K562 (cell line): ENCODE measurements around the gene TOMM6. TPM values are rescaled to one million over a fixed set of nuclear protein-coding genes. Genes with fewer than 3 reads are reported as not detected.

Source experiments
- polyA plus RNA-seq, 8 experiments: library from polyadenylated mRNA; depleted of rRNA in 4 of 8; stranded (reverse) in 5 of 8; unstranded in 3 of 8; fragments of >200 nt; fragmentation: Nextera tagmentation in 2 of 8; fragmentation: Illumina TruSeq in 1 of 8; extraction: Ambion mirVana in 2 of 8; extraction: Trizol in 1 of 8; gene quantifications; 2 replicates each; pipeline versions ENCODE4 v1.2.1 to v1.2.3, GENCODE V29; 2011 to 2014; ENCODE audit warnings: inconsistent platforms in 1 of 8, missing spikeins in 1 of 8
- small RNA-seq: library from RNA; depleted of rRNA; stranded (forward); fragments of <200 nt; gene quantifications from one replicate; pipeline ENCODE3, GENCODE V24; 2014
- total RNA-seq, 7 experiments: library from RNA; depleted of rRNA in 6 of 7; stranded (reverse); fragments of >200 nt in 6 of 7; fragmentation: Illumina TruSeq in 2 of 7; extraction: Trizol in 2 of 7; gene quantifications; 2 replicates each; pipeline versions ENCODE4 v1.2.1 to v1.2.3, GENCODE V29; 2011 to 2021; ENCODE audit warnings: low replicate concordance in 1 of 7

Gene TOMM6
- total and polyA plus RNA-seq, 9 of the 15 experiments (the other 6 are each of a cell fraction or from before 2014, with no cell fraction given): 380 to 2,097 (median 1,065) TPM

Small RNA genes within 50 kb of the gene (small RNA-seq; reads per million reads assigned to genes)
- gene AL365205.2: not detected
- not detected for gene AL365205.3
- not detected for gene RF00393

Other genes with a start within 250 kb of the TOMM6 start
Only the 7 nearest of the 10 such genes appear.
- gene TFEB, start 52.1 kb upstream of the TOMM6 start, total RNA-seq (2014; rRNA removed): 3.8 and 4.4 TPM in 2 replicates
- 0.64 and 0.84 TPM in 2 replicates for gene TFEB, start 52.1 kb upstream of the TOMM6 start, total RNA-seq (2014; rRNA removed; fragmentation: Illumina TruSeq; extraction: Trizol)
- 1.1 TPM in 2 replicates for gene TFEB, start 52.1 kb upstream of the TOMM6 start, total RNA-seq (2015; rRNA removed; fragmentation: Illumina TruSeq; extraction: Trizol)
- gene TFEB, start 52.1 kb upstream of the TOMM6 start, total RNA-seq (2021): 3.6 and 4.7 TPM in 2 replicates
- 2.0 and 4.4 TPM in 2 replicates for gene TFEB, start 52.1 kb upstream of the TOMM6 start, polyA plus RNA-seq (2011; rRNA removed)
- gene TFEB, start 52.1 kb upstream of the TOMM6 start, polyA plus RNA-seq (2014; fragmentation: Illumina TruSeq; extraction: Trizol): 2.0 TPM in 2 replicates
- under 1 TPM; 0.04 to 0.07 TPM for gene TFEB, start 52.1 kb upstream of the TOMM6 start, polyA plus RNA-seq (2014; fragmentation: Nextera tagmentation; extraction: Ambion mirVana)
- 1.8 and 2.4 TPM in 2 replicates for gene TFEB, start 52.1 kb upstream of the TOMM6 start, polyA plus RNA-seq (2014; rRNA removed)
- not detected in 2 replicates for gene PGC, start 40.3 kb upstream of the TOMM6 start, total RNA-seq (2014; rRNA removed)
- not detected in 2 replicates for gene PGC, start 40.3 kb upstream of the TOMM6 start, total RNA-seq (2014; rRNA removed; fragmentation: Illumina TruSeq; extraction: Trizol)
- gene PGC, start 40.3 kb upstream of the TOMM6 start, total RNA-seq (2015; rRNA removed; fragmentation: Illumina TruSeq; extraction: Trizol): not detected in 2 replicates
- 0.40 and 0.81 TPM in 2 replicates for gene PGC, start 40.3 kb upstream of the TOMM6 start, total RNA-seq (2021)
- not detected in 2 replicates for gene PGC, start 40.3 kb upstream of the TOMM6 start, polyA plus RNA-seq (2011; rRNA removed)
- not detected in 2 replicates for gene PGC, start 40.3 kb upstream of the TOMM6 start, polyA plus RNA-seq (2014; fragmentation: Illumina TruSeq; extraction: Trizol)
- gene PGC, start 40.3 kb upstream of the TOMM6 start, polyA plus RNA-seq (2014; fragmentation: Nextera tagmentation; extraction: Ambion mirVana): under 1 TPM in 1 of 2 experiments, not detected in 1; 0.17 TPM
- gene PGC, start 40.3 kb upstream of the TOMM6 start, polyA plus RNA-seq (2014; rRNA removed): not detected in 2 replicates
- 1.7 and 3.1 TPM in 2 replicates for gene FRS3, start 7.8 kb upstream of the TOMM6 start, total RNA-seq (2014; rRNA removed)
- 0.45 and 1.0 TPM in 2 replicates for gene FRS3, start 7.8 kb upstream of the TOMM6 start, total RNA-seq (2014; rRNA removed; fragmentation: Illumina TruSeq; extraction: Trizol)
- gene FRS3, start 7.8 kb upstream of the TOMM6 start, total RNA-seq (2015; rRNA removed; fragmentation: Illumina TruSeq; extraction: Trizol): 1.1 and 1.8 TPM in 2 replicates
- 3.1 and 3.3 TPM in 2 replicates for gene FRS3, start 7.8 kb upstream of the TOMM6 start, total RNA-seq (2021)
- gene FRS3, start 7.8 kb upstream of the TOMM6 start, polyA plus RNA-seq (2011; rRNA removed): 3.0 and 4.2 TPM in 2 replicates
- gene FRS3, start 7.8 kb upstream of the TOMM6 start, polyA plus RNA-seq (2014; fragmentation: Illumina TruSeq; extraction: Trizol): 1.6 and 3.0 TPM in 2 replicates
- gene FRS3, start 7.8 kb upstream of the TOMM6 start, polyA plus RNA-seq (2014; fragmentation: Nextera tagmentation; extraction: Ambion mirVana): under 1 TPM; 0.03 to 0.06 TPM
- 3.4 and 3.7 TPM in 2 replicates for gene FRS3, start 7.8 kb upstream of the TOMM6 start, polyA plus RNA-seq (2014; rRNA removed)
- gene PRICKLE4, start 6.9 kb upstream of the TOMM6 start, total RNA-seq (2014; rRNA removed): 1.3 TPM in 1 of 2 replicates, not detected in the other
- gene PRICKLE4, start 6.9 kb upstream of the TOMM6 start, total RNA-seq (2014; rRNA removed; fragmentation: Illumina TruSeq; extraction: Trizol): not detected in 2 replicates
- not detected in 2 replicates for gene PRICKLE4, start 6.9 kb upstream of the TOMM6 start, total RNA-seq (2015; rRNA removed; fragmentation: Illumina TruSeq; extraction: Trizol)
- 0.20 and 0.87 TPM in 2 replicates for gene PRICKLE4, start 6.9 kb upstream of the TOMM6 start, total RNA-seq (2021)
- 0.32 and 0.54 TPM in 2 replicates for gene PRICKLE4, start 6.9 kb upstream of the TOMM6 start, polyA plus RNA-seq (2011; rRNA removed)
- not detected in 2 replicates for gene PRICKLE4, start 6.9 kb upstream of the TOMM6 start, polyA plus RNA-seq (2014; fragmentation: Illumina TruSeq; extraction: Trizol)
- not detected for gene PRICKLE4, start 6.9 kb upstream of the TOMM6 start, polyA plus RNA-seq (2014; fragmentation: Nextera tagmentation; extraction: Ambion mirVana)
- 0.27 and 1.7 TPM in 2 replicates for gene PRICKLE4, start 6.9 kb upstream of the TOMM6 start, polyA plus RNA-seq (2014; rRNA removed)
- gene USP49, start 107.7 kb downstream of the TOMM6 start, total RNA-seq (2014; rRNA removed): 3.9 and 4.3 TPM in 2 replicates
- gene USP49, start 107.7 kb downstream of the TOMM6 start, total RNA-seq (2014; rRNA removed; fragmentation: Illumina TruSeq; extraction: Trizol): 6.5 and 7.3 TPM in 2 replicates
- gene USP49, start 107.7 kb downstream of the TOMM6 start, total RNA-seq (2015; rRNA removed; fragmentation: Illumina TruSeq; extraction: Trizol): 4.2 and 4.7 TPM in 2 replicates
- gene USP49, start 107.7 kb downstream of the TOMM6 start, total RNA-seq (2021): 6.9 and 9.1 TPM in 2 replicates
- 9.7 and 9.9 TPM in 2 replicates for gene USP49, start 107.7 kb downstream of the TOMM6 start, polyA plus RNA-seq (2011; rRNA removed)
- gene USP49, start 107.7 kb downstream of the TOMM6 start, polyA plus RNA-seq (2014; fragmentation: Illumina TruSeq; extraction: Trizol): 7.7 and 8.5 TPM in 2 replicates
- gene USP49, start 107.7 kb downstream of the TOMM6 start, polyA plus RNA-seq (2014; fragmentation: Nextera tagmentation; extraction: Ambion mirVana): 1 to 10 TPM; 1.0 to 1.6 TPM
- gene USP49, start 107.7 kb downstream of the TOMM6 start, polyA plus RNA-seq (2014; rRNA removed): 7.8 and 8.3 TPM in 2 replicates
- 27.3 and 33.6 TPM in 2 replicates for gene MED20, start 133.4 kb downstream of the TOMM6 start, total RNA-seq (2014; rRNA removed)
- 44.6 and 45.7 TPM in 2 replicates for gene MED20, start 133.4 kb downstream of the TOMM6 start, total RNA-seq (2014; rRNA removed; fragmentation: Illumina TruSeq; extraction: Trizol)
- gene MED20, start 133.4 kb downstream of the TOMM6 start, total RNA-seq (2015; rRNA removed; fragmentation: Illumina TruSeq; extraction: Trizol): 36.7 and 38.1 TPM in 2 replicates
- 46.0 and 46.5 TPM in 2 replicates for gene MED20, start 133.4 kb downstream of the TOMM6 start, total RNA-seq (2021)
- 57.6 and 60.0 TPM in 2 replicates for gene MED20, start 133.4 kb downstream of the TOMM6 start, polyA plus RNA-seq (2011; rRNA removed)
- 48.8 and 58.2 TPM in 2 replicates for gene MED20, start 133.4 kb downstream of the TOMM6 start, polyA plus RNA-seq (2014; fragmentation: Illumina TruSeq; extraction: Trizol)
- 10 to 100 TPM; 63.8 to 80.9 TPM for gene MED20, start 133.4 kb downstream of the TOMM6 start, polyA plus RNA-seq (2014; fragmentation: Nextera tagmentation; extraction: Ambion mirVana)
- 30.4 and 32.1 TPM in 2 replicates for gene MED20, start 133.4 kb downstream of the TOMM6 start, polyA plus RNA-seq (2014; rRNA removed)
- 53.4 and 65.4 TPM in 2 replicates for gene BYSL, start 133.8 kb downstream of the TOMM6 start, total RNA-seq (2014; rRNA removed)
- gene BYSL, start 133.8 kb downstream of the TOMM6 start, total RNA-seq (2014; rRNA removed; fragmentation: Illumina TruSeq; extraction: Trizol): 28.9 and 36.2 TPM in 2 replicates
- 49.1 and 52.1 TPM in 2 replicates for gene BYSL, start 133.8 kb downstream of the TOMM6 start, total RNA-seq (2015; rRNA removed; fragmentation: Illumina TruSeq; extraction: Trizol)
- 90.6 and 92.3 TPM in 2 replicates for gene BYSL, start 133.8 kb downstream of the TOMM6 start, total RNA-seq (2021)
- 70.0 and 70.2 TPM in 2 replicates for gene BYSL, start 133.8 kb downstream of the TOMM6 start, polyA plus RNA-seq (2011; rRNA removed)
- 67.7 and 73.2 TPM in 2 replicates for gene BYSL, start 133.8 kb downstream of the TOMM6 start, polyA plus RNA-seq (2014; fragmentation: Illumina TruSeq; extraction: Trizol)
- 10 to 100 TPM; 22.2 to 25.8 TPM for gene BYSL, start 133.8 kb downstream of the TOMM6 start, polyA plus RNA-seq (2014; fragmentation: Nextera tagmentation; extraction: Ambion mirVana)
- gene BYSL, start 133.8 kb downstream of the TOMM6 start, polyA plus RNA-seq (2014; rRNA removed): 68.2 and 90.7 TPM in 2 replicates